WERI-Rb-1 (cell line): ENCODE results near the gene SMS.

ENCODE experiments used
- DNase-seq: peaks from one replicate; pipeline ENCODE4 v3.0.0-alpha.2; 2020
- H3K27ac ChIP-seq: fragments of 250-450 bp; sonication (Bioruptor Pico); 2 replicates; pipeline ENCODE4 v1.5.1; 2020; ENCODE audit warnings: mild to moderate bottlenecking, moderate library complexity
- H3K27me3 ChIP-seq: fragments of 250-450 bp; sonication (Bioruptor Pico); 2 replicates; pipeline ENCODE4 v1.5.1; 2021; ENCODE audit warnings: mild to moderate bottlenecking, low read depth, moderate library complexity; ENCODE audit not compliant: insufficient read depth, severe bottlenecking
- H3K36me3 ChIP-seq: fragments of 250-450 bp; sonication (Bioruptor Pico); 2 replicates; pipeline ENCODE4 v1.5.1; 2020; ENCODE audit warnings: mild to moderate bottlenecking, moderate library complexity
- H3K4me3 ChIP-seq: 2 replicates; pipeline ENCODE4 v1.5.1; 2011; ENCODE audit warnings: low read depth, mild to moderate bottlenecking, control low read depth, low read length
- H3K9me3 ChIP-seq: fragments of 250-450 bp; sonication (Bioruptor Pico); 2 replicates; pipeline ENCODE4 v1.5.1; 2021; ENCODE audit warnings: mild to moderate bottlenecking, moderate library complexity; ENCODE audit not compliant: severe bottlenecking
- TF ChIP-seq, protein P1 (sequence below): IDR thresholded peaks from 2 replicates; pipeline ENCODE4 v1.5.1; 2011; ENCODE audit warnings: low read depth, mild to moderate bottlenecking, control low read depth, inconsistent platforms, low read length

SMS gene

DNA sequence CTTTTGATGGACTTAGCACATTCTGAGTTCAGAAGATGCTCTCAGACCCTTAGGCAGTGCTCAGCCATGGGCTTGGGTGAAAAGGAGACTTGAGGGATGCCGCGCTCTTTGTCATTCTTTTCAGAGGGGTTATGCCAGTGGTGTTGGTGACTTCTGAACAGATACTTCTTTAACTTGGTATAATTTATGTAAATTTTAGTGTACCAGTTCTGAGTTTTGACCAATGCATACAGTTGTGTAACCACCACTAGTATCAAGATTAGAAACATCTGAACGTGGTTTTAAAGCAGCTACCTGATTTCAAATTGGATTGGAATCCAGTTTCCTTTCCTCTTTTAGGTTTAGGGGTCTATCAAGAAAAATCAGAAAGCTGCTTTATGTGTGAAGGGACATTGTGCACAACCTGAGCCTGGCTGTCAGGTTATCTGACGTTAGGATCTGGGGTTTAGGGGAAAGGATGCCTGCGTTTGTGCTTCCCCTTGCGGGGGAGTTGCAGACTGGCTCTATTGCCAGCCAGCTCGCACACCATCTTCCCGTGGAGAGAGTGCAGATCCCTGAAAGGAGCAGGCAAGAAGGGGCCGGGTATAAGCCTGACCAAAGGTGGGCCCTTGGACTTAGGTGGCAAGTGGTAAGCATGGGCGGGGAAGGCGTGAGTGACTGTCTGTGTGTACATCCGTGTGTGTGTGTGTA, 19.0 kb downstream of the SMS start:
- Histone ChIP-seq H3K36me3 (no peaks in the 10 kb centered on the region), H3K9me3 (no peaks in the 10 kb centered on the region), H3K27ac (no peak overlapping the region), H3K4me3 (no peak overlapping the region), H3K27me3 (no peaks in the 10 kb centered on the region)
- DNase-seq = no peak
- TF ChIP-seq, protein P1, sequence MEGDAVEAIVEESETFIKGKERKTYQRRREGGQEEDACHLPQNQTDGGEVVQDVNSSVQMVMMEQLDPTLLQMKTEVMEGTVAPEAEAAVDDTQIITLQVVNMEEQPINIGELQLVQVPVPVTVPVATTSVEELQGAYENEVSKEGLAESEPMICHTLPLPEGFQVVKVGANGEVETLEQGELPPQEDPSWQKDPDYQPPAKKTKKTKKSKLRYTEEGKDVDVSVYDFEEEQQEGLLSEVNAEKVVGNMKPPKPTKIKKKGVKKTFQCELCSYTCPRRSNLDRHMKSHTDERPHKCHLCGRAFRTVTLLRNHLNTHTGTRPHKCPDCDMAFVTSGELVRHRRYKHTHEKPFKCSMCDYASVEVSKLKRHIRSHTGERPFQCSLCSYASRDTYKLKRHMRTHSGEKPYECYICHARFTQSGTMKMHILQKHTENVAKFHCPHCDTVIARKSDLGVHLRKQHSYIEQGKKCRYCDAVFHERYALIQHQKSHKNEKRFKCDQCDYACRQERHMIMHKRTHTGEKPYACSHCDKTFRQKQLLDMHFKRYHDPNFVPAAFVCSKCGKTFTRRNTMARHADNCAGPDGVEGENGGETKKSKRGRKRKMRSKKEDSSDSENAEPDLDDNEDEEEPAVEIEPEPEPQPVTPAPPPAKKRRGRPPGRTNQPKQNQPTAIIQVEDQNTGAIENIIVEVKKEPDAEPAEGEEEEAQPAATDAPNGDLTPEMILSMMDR = no peak

DNA sequence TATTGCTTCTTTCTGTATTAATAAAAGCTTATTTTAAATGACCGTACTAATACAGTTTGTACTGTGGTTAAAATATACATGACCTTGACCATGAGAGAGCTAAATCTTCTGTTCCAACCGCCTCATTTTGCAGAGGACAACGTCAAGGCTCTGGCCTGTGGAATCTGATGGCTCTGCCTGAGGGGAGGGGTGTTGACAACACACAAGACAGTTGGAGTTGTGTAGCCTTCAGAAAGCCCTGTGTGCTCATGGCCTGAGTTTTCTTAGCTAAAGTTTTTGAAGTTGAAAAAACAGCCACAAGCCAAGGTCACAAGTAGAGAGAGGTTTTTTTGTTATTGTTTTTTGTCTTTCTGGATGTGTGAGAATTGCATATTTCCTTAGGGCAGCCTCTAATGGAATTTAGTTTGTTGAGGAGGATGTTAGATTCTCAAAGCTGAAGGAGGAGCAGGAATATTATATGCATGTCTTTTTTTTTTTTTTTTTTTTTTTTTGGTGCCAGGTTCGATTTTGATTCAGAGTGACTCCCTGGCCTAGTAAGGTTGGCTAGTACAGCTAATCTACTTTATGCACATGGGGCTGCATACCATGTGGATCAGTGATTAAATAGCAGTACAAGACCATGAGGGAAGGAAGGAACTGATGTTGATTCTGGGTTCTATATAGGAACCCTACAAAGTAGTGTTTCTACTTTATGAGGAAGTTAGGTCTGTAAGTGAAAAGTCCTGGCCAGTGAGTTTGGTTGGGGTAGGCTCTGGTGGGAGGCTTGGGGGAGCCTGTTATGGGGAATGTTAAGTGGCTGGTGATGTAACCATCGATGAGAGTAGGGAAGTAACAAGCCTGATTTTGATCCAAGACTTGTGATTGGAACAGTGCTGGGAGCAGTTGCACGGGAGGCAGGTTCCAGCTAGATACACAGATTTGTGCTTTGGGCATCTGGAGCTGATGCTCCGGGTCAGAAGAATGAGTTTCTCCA, 20.3 kb downstream of the SMS start:
- Histone ChIP-seq H3K27ac (no peak overlapping the region), H3K27me3 (no peaks in the 10 kb centered on the region), H3K9me3 (no peaks in the 10 kb centered on the region), H3K36me3 (no peaks in the 10 kb centered on the region), H3K4me3 (no peak overlapping the region)
- no peak for DNase-seq
- TF ChIP-seq, protein P1 = no peak

DNA sequence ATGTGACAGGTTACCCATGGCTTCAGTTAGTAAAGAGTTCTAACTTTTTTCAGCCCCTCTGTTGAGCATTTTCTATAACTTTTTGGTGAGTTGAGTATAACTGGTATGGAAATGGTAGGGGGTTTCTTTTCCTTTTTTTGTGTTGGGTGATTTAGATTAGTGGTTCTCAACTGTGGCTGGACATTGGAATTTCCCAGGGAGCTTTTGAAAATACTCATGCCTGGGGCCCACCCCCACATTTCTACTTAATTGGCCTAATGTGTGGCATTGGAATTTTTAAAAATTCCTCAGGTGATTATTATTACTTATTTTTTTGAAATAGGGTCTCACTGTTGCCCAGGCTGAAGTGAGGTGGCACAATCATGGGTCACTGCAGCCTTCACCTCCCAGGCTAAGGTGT, 21.9 kb downstream of the SMS start:
- no peaks in the 10 kb centered on the region for H3K9me3 ChIP-seq
- H3K36me3 ChIP-seq = no peaks in the 10 kb centered on the region
- TF ChIP-seq, protein P1 = no peak
- no peak overlapping the region for H3K27ac ChIP-seq
- peaks cover 6% of the 10 kb centered on the region for H3K27me3 ChIP-seq
- H3K4me3 ChIP-seq = no peak overlapping the region
- no peak for DNase-seq

- 0 out of 2 replicates have a peak, but pooled peaks cover 4% of the 10 kb centered on the region for H3K36me3 ChIP-seq
- no peak for DNase-seq
- H3K4me3 ChIP-seq = no peak overlapping the region
- H3K27ac ChIP-seq = no peak overlapping the region
- TF ChIP-seq, protein P1 = no peak
- H3K27me3 ChIP-seq = peaks cover 6% of the 10 kb centered on the region
- no peaks in the 10 kb centered on the region for H3K9me3 ChIP-seq
Observed at GRCh38 chrX:21963269-21963668, 22.8 kb downstream of the SMS start.

DNA sequence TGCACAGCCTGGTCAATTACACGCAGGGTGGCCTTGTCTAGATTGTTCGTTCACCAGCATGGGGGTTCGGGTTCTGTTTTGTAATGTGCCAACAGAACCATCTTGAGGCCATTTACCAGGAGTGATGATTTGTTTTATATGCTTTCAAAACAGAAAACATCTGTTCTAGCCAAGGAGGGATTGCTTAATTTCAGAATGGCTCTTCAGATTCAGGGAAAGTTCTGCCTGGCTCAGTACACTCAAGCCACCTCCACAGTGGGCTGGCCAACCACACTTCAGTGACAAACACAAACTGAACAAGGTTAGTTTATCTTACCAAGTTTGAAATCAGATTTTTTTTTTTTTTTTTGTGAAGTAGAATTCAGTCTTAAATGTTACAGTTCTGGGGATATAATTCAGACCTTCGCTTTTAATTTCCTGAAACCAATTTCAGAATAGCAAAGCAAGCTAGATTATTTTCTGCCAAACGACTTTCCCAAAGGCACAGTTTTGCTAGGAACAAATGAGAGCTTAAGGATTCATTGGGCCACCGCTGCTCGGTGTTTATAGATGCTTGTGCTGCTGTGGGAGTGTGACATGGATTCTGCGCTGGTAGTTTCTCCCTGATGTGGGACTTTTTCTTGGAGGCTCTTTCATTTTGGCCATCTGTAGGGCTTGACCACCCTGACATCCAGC, 23.4 kb downstream of the SMS start:
- no peak for DNase-seq
- Histone ChIP-seq H3K4me3 (no peak overlapping the region), H3K36me3 (0 out of 2 replicates have a peak, but pooled peaks cover 5% of the 10 kb centered on the region), H3K9me3 (no peaks in the 10 kb centered on the region), H3K27ac (no peak overlapping the region), H3K27me3 (peaks cover 6% of the 10 kb centered on the region)
- TF ChIP-seq, protein P1 = no peak
